Neural progenitor cell (in vitro differentiated cells): ENCODE measurements around the gene PSMB7. TPM values are rescaled to one million over a fixed set of nuclear protein-coding genes. Genes with fewer than 3 reads are reported as not detected.

ENCODE experiments used
- DNase-seq: peaks from one replicate; pipeline ENCODE4 v3.0.0-alpha.2; 2016; ENCODE audit warnings: low spot score
- H2AFZ ChIP-seq: fragments of 200-600 bp; sonication (generic); replicated peaks from 2 replicates; pipeline ENCODE4 v1.6.1; 2016; ENCODE audit warnings: antibody characterized with exemption
- H3F3A ChIP-seq: fragments of 200-600 bp; sonication (generic); 2 replicates; pipeline ENCODE4 v1.6.1; 2016; ENCODE audit warnings: antibody characterized with exemption, low read depth
- H3K27ac ChIP-seq: fragments of 200-600 bp; sonication (generic); 2 replicates; pipeline ENCODE4 v1.5.1; 2016; ENCODE audit warnings: mild to moderate bottlenecking
- H3K27me3 ChIP-seq: fragments of 200-600 bp; sonication (generic); 2 replicates; pipeline ENCODE4 v1.6.1; 2016; ENCODE audit warnings: mild to moderate bottlenecking, moderate library complexity
- H3K36me3 ChIP-seq: fragments of 200-600 bp; sonication (generic); 2 replicates; pipeline ENCODE4 v1.5.1; 2016
- H3K4me1 ChIP-seq: fragments of 200-600 bp; sonication (generic); 2 replicates; pipeline ENCODE4 v1.6.1; 2016; ENCODE audit warnings: mixed run types
- H3K4me2 ChIP-seq: fragments of 200-600 bp; sonication (generic); 2 replicates; pipeline ENCODE4 v1.6.1; 2016
- H3K4me3 ChIP-seq: fragments of 200-600 bp; sonication (generic); 2 replicates; pipeline ENCODE4 v1.5.1; 2016
- H3K79me2 ChIP-seq: fragments of 200-600 bp; sonication (generic); 2 replicates; pipeline ENCODE4 v1.6.1; 2016; ENCODE audit warnings: low read depth
- H3K9ac ChIP-seq: fragments of 200-600 bp; sonication (generic); 2 replicates; pipeline ENCODE4 v1.6.1; 2016
- H3K9me3 ChIP-seq: fragments of 200-600 bp; sonication (generic); 2 replicates; pipeline ENCODE4 v1.5.1; 2016; ENCODE audit warnings: low read depth
- H4K20me1 ChIP-seq: fragments of 200-600 bp; sonication (generic); 2 replicates; pipeline ENCODE4 v1.6.1; 2016; ENCODE audit warnings: low read depth
- H3K27ac Mint-ChIP-seq: 3 replicates; pipeline ENCODE4 v1.8.0; 2021; ENCODE audit warnings: mixed read lengths
- H3K27me3 Mint-ChIP-seq: 2 replicates; pipeline ENCODE4 v1.8.0; 2022; ENCODE audit warnings: low read depth, mild to moderate bottlenecking, inconsistent platforms, moderate library complexity, mixed read lengths; ENCODE audit not compliant: insufficient read depth
- H3K36me3 Mint-ChIP-seq: 3 replicates; pipeline ENCODE4 v1.8.0; 2021; ENCODE audit warnings: mixed read lengths
- H3K4me1 Mint-ChIP-seq: 3 replicates; pipeline ENCODE4 v1.8.0; 2021; ENCODE audit warnings: mixed read lengths
- H3K4me3 Mint-ChIP-seq: 3 replicates; pipeline ENCODE4 v1.8.0; 2021; ENCODE audit warnings: mild to moderate bottlenecking, moderate library complexity, mixed read lengths
- H3K9me3 Mint-ChIP-seq: 3 replicates; pipeline ENCODE4 v1.8.0; 2020; ENCODE audit warnings: mixed read lengths
- EZH2 ChIP-seq: fragments of 200-600 bp; sonication (generic); IDR thresholded peaks from 2 replicates; pipeline ENCODE4 v1.6.1; 2017; ENCODE audit warnings: antibody characterized with exemption, mild to moderate bottlenecking, moderate library complexity
- EZH2phosphoT487 ChIP-seq: fragments of 200-600 bp; sonication (generic); IDR thresholded peaks from 2 replicates; pipeline ENCODE4 v1.6.1; 2017; ENCODE audit warnings: antibody characterized with exemption
- total RNA-seq: library from RNA; depleted of rRNA; stranded (reverse); fragments of >200 nt; gene quantifications from 2 replicates; pipeline ENCODE4 v1.2.3, GENCODE V29; 2015; ENCODE audit warnings: low replicate concordance
- TF ChIP-seq, protein P1 (sequence below): fragments of 200-600 bp; sonication (generic); IDR thresholded peaks from 2 replicates; pipeline ENCODE4 v1.5.1; 2017; ENCODE audit warnings: antibody characterized with exemption, mild to moderate bottlenecking

Gene PSMB7
- total RNA-seq, 1 donor from 2014 or later, result 249 TPM

DNA sequence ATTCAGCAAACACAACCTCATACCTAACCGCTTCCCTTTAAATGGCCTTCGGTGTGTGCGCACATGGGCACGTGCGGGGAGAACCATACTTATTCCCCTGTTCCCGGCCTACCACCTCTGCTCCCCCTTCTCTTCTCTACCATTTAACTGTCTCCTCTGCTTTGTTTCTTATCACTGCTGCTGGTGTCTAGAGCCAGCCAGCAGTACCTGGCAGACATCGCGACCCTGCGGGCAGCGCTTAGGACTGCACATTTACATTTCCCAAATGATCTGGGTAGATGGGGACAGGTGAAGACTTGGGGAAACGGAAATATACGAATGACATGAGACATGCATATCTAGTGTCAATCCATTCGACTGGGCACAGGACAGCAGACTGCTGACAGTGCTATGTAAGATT, 56.6 kb downstream of the PSMB7 start:
- Histone ChIP-seq H3K27me3 (no peaks in the 10 kb centered on the region), H3K79me2 (peaks cover 69% of the 10 kb centered on the region), H3K4me1 (peaks cover 6% of the 10 kb centered on the region), H3K4me3 (no peak overlapping the region), H4K20me1 (peaks cover 79% of the 10 kb centered on the region), H3K4me2 (no peak overlapping the region), H2AFZ (no peak overlapping the region), H3F3A (no peaks in the 10 kb centered on the region), H3K9me3 (no peaks in the 10 kb centered on the region), H3K27ac (no peak overlapping the region), H3K9ac (no peak overlapping the region), H3K36me3 (no peaks in the 10 kb centered on the region)
- H3K36me3 Mint-ChIP-seq, result peaks cover 17% of the 10 kb centered on the region
- H3K4me1 Mint-ChIP-seq, result peaks cover 25% of the 10 kb centered on the region
- TF ChIP-seq, protein P1, sequence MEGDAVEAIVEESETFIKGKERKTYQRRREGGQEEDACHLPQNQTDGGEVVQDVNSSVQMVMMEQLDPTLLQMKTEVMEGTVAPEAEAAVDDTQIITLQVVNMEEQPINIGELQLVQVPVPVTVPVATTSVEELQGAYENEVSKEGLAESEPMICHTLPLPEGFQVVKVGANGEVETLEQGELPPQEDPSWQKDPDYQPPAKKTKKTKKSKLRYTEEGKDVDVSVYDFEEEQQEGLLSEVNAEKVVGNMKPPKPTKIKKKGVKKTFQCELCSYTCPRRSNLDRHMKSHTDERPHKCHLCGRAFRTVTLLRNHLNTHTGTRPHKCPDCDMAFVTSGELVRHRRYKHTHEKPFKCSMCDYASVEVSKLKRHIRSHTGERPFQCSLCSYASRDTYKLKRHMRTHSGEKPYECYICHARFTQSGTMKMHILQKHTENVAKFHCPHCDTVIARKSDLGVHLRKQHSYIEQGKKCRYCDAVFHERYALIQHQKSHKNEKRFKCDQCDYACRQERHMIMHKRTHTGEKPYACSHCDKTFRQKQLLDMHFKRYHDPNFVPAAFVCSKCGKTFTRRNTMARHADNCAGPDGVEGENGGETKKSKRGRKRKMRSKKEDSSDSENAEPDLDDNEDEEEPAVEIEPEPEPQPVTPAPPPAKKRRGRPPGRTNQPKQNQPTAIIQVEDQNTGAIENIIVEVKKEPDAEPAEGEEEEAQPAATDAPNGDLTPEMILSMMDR, result no peak
- TF ChIP-seq EZH2, result no peak
- TF ChIP-seq EZH2phosphoT487, result no peak
- peaks cover 2% of the 10 kb centered on the region for H3K27me3 Mint-ChIP-seq
- H3K9me3 Mint-ChIP-seq, result no peaks in the 10 kb centered on the region
- DNase-seq, result no peak
- H3K4me3 Mint-ChIP-seq, result no peak overlapping the region
- peak overlapping the region; percentile 8 for H3K27ac Mint-ChIP-seq

DNA sequence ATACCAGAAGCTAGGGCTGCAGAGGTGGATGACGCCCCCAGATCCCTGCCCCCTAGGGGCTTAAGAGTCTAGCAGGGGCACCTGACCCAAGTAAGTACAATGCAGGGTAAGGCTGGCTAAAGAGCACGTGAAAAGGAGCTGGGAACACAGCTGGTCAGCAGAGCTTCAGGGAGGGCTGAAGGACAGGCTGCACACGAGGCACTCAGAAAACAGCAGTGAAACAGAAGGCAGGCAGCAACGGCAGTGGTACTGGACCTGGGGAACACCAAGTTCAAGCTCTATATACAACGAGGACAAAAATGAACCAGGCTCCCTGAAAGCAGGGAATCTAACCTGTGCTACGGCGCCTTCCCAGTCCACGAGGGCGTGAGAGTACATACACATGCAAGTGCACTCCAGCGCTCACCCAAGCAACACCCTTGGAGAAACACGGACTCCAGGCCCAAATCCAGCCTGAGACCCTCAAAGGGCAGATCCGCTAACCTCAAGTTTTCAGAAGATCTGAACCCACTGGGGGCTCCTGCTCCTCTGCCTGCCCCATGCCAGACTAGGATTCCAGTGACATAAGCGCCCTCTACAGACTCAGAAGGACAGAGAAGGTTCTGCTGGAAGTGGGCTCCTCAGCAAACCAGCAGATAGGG, 57.4 kb downstream of the PSMB7 start:
- Mint-ChIP-seq H3K27ac (peak overlapping the region; percentile 46), H3K4me1 (peaks cover 17% of the 10 kb centered on the region)
- peaks cover 71% of the 10 kb centered on the region for H4K20me1 ChIP-seq

DNA sequence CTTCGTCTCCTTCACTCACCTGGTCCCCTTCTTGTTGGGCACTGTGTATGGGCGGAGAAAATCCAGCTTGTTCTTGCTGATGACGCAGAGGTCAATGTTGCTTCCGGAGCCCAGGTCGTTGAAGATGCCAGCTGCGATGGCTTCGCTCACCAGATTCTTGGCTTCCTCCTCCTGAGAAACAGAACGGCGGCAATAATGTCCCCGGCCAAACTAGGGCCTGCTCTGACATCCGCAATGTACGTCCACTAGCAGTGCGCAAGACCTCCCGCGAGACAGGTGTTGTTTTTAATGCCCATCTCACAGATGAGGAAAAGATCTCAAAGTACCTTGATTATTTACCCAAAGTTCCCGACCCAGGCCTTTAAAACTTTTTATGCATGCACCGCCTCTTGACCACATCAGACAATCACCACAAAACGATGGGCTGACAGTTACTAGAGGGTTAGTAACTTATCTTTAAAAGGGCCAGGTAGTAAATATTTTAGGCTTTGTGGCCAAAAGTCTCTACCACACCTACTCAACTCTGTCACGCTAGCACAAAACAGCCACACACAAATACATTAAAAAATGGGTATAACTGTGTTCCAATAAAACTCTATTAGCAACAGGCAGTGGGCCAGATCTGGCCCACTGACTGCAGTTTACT, 58.4 kb downstream of the PSMB7 start:
- H3K27me3 Mint-ChIP-seq, result peaks cover 2% of the 10 kb centered on the region
- no peaks in the 10 kb centered on the region for H3K9me3 Mint-ChIP-seq
- Histone ChIP-seq H3K4me3 (no peak overlapping the region), H4K20me1 (peaks cover 64% of the 10 kb centered on the region), H3K9ac (no peak overlapping the region), H3K27ac (no peak overlapping the region), H2AFZ (no peak overlapping the region), H3K9me3 (no peaks in the 10 kb centered on the region), H3K4me2 (no peak overlapping the region), H3K79me2 (peaks cover 52% of the 10 kb centered on the region), H3F3A (no peaks in the 10 kb centered on the region), H3K27me3 (no peaks in the 10 kb centered on the region), H3K36me3 (no peaks in the 10 kb centered on the region), H3K4me1 (no peaks in the 10 kb centered on the region)
- TF ChIP-seq, protein P1, result no peak
- TF ChIP-seq EZH2phosphoT487 (no peak), EZH2 (no peak)
- DNase-seq, result no peak
- H3K4me3 Mint-ChIP-seq, result no peak overlapping the region
- H3K36me3 Mint-ChIP-seq, result peaks cover 22% of the 10 kb centered on the region
- peak overlapping the region; percentile 32 for H3K27ac Mint-ChIP-seq
- peaks cover 17% of the 10 kb centered on the region for H3K4me1 Mint-ChIP-seq

More for the DNA sequence above, 57.4 kb downstream of the PSMB7 start:
- H3K9me3 ChIP-seq, result no peaks in the 10 kb centered on the region
- H3K27ac ChIP-seq, result no peak overlapping the region
- no peak overlapping the region for H3K4me3 Mint-ChIP-seq
- DNase-seq, result peak; percentile 33
- no peaks in the 10 kb centered on the region for H3F3A ChIP-seq
- H3K4me2 ChIP-seq, result no peak overlapping the region
- no peak overlapping the region for H3K9ac ChIP-seq
- H3K27me3 ChIP-seq, result no peaks in the 10 kb centered on the region
- H3K4me1 ChIP-seq, result peaks cover under 1% of the 10 kb centered on the region
- H3K36me3 ChIP-seq, result no peaks in the 10 kb centered on the region
- no peaks in the 10 kb centered on the region for H3K9me3 Mint-ChIP-seq
- peaks cover 2% of the 10 kb centered on the region for H3K27me3 Mint-ChIP-seq
- H3K36me3 Mint-ChIP-seq, result peaks cover 18% of the 10 kb centered on the region
- TF ChIP-seq, protein P1, result peak; percentile 50
- TF ChIP-seq EZH2 (no peak), EZH2phosphoT487 (no peak)
- H3K4me3 ChIP-seq, result no peak overlapping the region
- peaks cover 62% of the 10 kb centered on the region for H3K79me2 ChIP-seq
- H2AFZ ChIP-seq, result no peak overlapping the region
